GM12878 (cell line): ENCODE results near the gene PRKRIP1. TPM values are rescaled to one million over a fixed set of nuclear protein-coding genes. Genes with fewer than 3 reads are reported as not detected.

Experiments
- ATF7 ChIP-seq: fragments of 450-650 bp; IDR thresholded peaks from 2 replicates; pipeline ENCODE4 v1.6.1; 2016; ENCODE audit warnings: low read depth, mild to moderate bottlenecking
- BHLHE40 ChIP-seq, 2 experiments: fragments of 450-650 bp in 1 of 2; IDR thresholded peaks; 2 replicates each; pipeline ENCODE4 v1.6.1; 2011 to 2017; ENCODE audit warnings: low read depth in 2 of 2, borderline replicate concordance in 1 of 2, improper control_type of control experiment in 1 of 2, low read length in 1 of 2, mild to moderate bottlenecking in 1 of 2
- CUX1 ChIP-seq: IDR thresholded peaks from 2 replicates; pipeline ENCODE4 v1.6.1; 2012; ENCODE audit warnings: improper control_type of control experiment, low read depth, low read length; ENCODE audit not compliant: insufficient replicate concordance
- ETV6 ChIP-seq, 2 experiments: fragments of 450-650 bp in 1 of 2; IDR thresholded peaks in 1 of 2; conservative IDR thresholded peaks in 1 of 2; 2 replicates each; pipeline ENCODE4 v1.6.1; 2014; ENCODE audit warnings: antibody characterized with exemption in 1 of 2, borderline replicate concordance in 1 of 2, low read depth in 1 of 2, mild to moderate bottlenecking in 1 of 2, moderate library complexity in 1 of 2
- EZH2 ChIP-seq: IDR thresholded peaks from 2 replicates; pipeline ENCODE4 v1.6.1; 2012; ENCODE audit warnings: low read depth, mild to moderate bottlenecking, control low read depth, inconsistent platforms, low read length, borderline replicate concordance; ENCODE audit not compliant: control insufficient read depth
- FOS ChIP-seq: IDR thresholded peaks from 3 replicates; pipeline ENCODE4 v1.6.1; 2011; ENCODE audit warnings: borderline replicate concordance; ENCODE audit not compliant: insufficient read length; ENCODE audit errors: extremely low read depth
- GATAD2B ChIP-seq: fragments of 450-650 bp; conservative IDR thresholded peaks from 2 replicates; pipeline ENCODE4 v1.6.1; 2017; ENCODE audit warnings: low read depth, mild to moderate bottlenecking, moderate library complexity
- MTA3 ChIP-seq: IDR thresholded peaks from 2 replicates; pipeline ENCODE4 v1.6.1; 2012; ENCODE audit warnings: low read length, inconsistent platforms, borderline replicate concordance
- MXI1 ChIP-seq: fragments of 150-350 bp; IDR thresholded peaks from 2 replicates; pipeline ENCODE4 v1.6.1; 2011; ENCODE audit warnings: low read depth, mild to moderate bottlenecking, inconsistent platforms, low read length, improper control_type of control experiment
- NFYB ChIP-seq: IDR thresholded peaks from 2 replicates; pipeline ENCODE4 v1.6.1; 2011; ENCODE audit warnings: low read depth, mild to moderate bottlenecking, low read length, improper control_type of control experiment, moderate library complexity; ENCODE audit not compliant: insufficient read depth
- RFX5 ChIP-seq: IDR thresholded peaks from 2 replicates; pipeline ENCODE4 v1.6.1; 2011; ENCODE audit warnings: low read depth, low read length, improper control_type of control experiment
- SMAD1 ChIP-seq: fragments of 450-650 bp; IDR thresholded peaks from 2 replicates; pipeline ENCODE4 v1.6.1; 2018; ENCODE audit warnings: mild to moderate bottlenecking, low read depth; ENCODE audit not compliant: partially characterized antibody
- SREBF1 ChIP-seq: IDR thresholded peaks from 2 replicates; pipeline ENCODE4 v1.6.1; 2012; ENCODE audit warnings: mild to moderate bottlenecking, low read length
- SRF ChIP-seq, 2 experiments: IDR thresholded peaks; 2 replicates each; pipeline ENCODE4 v1.6.1; 2011; ENCODE audit warnings: low read depth in 2 of 2, low read length in 2 of 2, mild to moderate bottlenecking in 1 of 2, moderate library complexity in 1 of 2
- ZBTB33 ChIP-seq: fragments of 450-650 bp; IDR thresholded peaks from 2 replicates; pipeline ENCODE4 v1.6.1; 2017; ENCODE audit warnings: mild to moderate bottlenecking
- ZNF207 ChIP-seq: fragments of 450-650 bp; IDR thresholded peaks from 2 replicates; pipeline ENCODE4 v1.6.1; 2014; ENCODE audit warnings: antibody characterized with exemption, mild to moderate bottlenecking, borderline replicate concordance
- ZNF274 ChIP-seq: IDR thresholded peaks from one replicate; pipeline ENCODE4 v1.8.0; 2011; ENCODE audit not compliant: insufficient read length, insufficient read depth
- polyA plus RNA-seq, 11 experiments: library from polyadenylated mRNA; depleted of rRNA in 4 of 11; unstranded in 6 of 11; stranded (reverse) in 5 of 11; fragments of >200 nt; fragmentation: Nextera tagmentation in 4 of 11; fragmentation: Illumina TruSeq in 1 of 11; extraction: Ambion mirVana in 4 of 11; extraction: Trizol in 1 of 11; gene quantifications; 1 replicate in 1 of 11; 2 replicates in 10 of 11; pipeline versions ENCODE4 v1.2.1 to v1.2.3, GENCODE V29; 2011 to 2016; ENCODE audit warnings: inconsistent platforms in 2 of 11, missing spikeins in 2 of 11, low read depth in 1 of 11
- total RNA-seq, 4 experiments: library from RNA; depleted of rRNA in 3 of 4; stranded (reverse); fragments of >200 nt in 3 of 4; fragmentation: Illumina TruSeq in 1 of 4; extraction: Trizol in 1 of 4; gene quantifications; 2 replicates each; pipeline versions ENCODE4 v1.2.1 to v1.2.3, GENCODE V29; 2013 to 2021
- TF ChIP-seq, protein P1 (sequence below): fragments of 450-650 bp; IDR thresholded peaks from 2 replicates; pipeline ENCODE4 v1.6.1; 2017; ENCODE audit warnings: antibody characterized with exemption, mild to moderate bottlenecking, moderate library complexity
- TF ChIP-seq, protein P2 (sequence below): fragments of 450-650 bp; IDR thresholded peaks from 2 replicates; pipeline ENCODE4 v1.6.1; 2016; ENCODE audit warnings: mild to moderate bottlenecking

PRKRIP1 gene
- total and polyA plus RNA-seq, 10 of the 15 experiments (the other 5 are each of a cell fraction or from before 2014, with no cell fraction given): 17.0 to 38.4 (median 25.5) TPM

- TF ChIP-seq EZH2: no peak
- TF ChIP-seq RFX5: no peak
- no peak for TF ChIP-seq MTA3
- TF ChIP-seq ATF7: no peak
- TF ChIP-seq NFYB: no peak
- no peak for TF ChIP-seq ZNF274
- no peak for TF ChIP-seq ZBTB33
- 0 out of 4 replicates have a peak, but pooled peaks of 1 of the 2 experiments have one; percentile 15 for TF ChIP-seq SRF (IDR thresholded peaks at IDR 0.05; ENCODE audit: low read depth in 2 of 2, low read length in 2 of 2)
- TF ChIP-seq, protein P1, sequence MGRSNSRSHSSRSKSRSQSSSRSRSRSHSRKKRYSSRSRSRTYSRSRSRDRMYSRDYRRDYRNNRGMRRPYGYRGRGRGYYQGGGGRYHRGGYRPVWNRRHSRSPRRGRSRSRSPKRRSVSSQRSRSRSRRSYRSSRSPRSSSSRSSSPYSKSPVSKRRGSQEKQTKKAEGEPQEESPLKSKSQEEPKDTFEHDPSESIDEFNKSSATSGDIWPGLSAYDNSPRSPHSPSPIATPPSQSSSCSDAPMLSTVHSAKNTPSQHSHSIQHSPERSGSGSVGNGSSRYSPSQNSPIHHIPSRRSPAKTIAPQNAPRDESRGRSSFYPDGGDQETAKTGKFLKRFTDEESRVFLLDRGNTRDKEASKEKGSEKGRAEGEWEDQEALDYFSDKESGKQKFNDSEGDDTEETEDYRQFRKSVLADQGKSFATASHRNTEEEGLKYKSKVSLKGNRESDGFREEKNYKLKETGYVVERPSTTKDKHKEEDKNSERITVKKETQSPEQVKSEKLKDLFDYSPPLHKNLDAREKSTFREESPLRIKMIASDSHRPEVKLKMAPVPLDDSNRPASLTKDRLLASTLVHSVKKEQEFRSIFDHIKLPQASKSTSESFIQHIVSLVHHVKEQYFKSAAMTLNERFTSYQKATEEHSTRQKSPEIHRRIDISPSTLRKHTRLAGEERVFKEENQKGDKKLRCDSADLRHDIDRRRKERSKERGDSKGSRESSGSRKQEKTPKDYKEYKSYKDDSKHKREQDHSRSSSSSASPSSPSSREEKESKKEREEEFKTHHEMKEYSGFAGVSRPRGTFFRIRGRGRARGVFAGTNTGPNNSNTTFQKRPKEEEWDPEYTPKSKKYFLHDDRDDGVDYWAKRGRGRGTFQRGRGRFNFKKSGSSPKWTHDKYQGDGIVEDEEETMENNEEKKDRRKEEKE: no peak
- no peak for TF ChIP-seq SREBF1
- no peak for TF ChIP-seq SMAD1
- peak; percentile 25; the same call in 1 of the 2 replicates for TF ChIP-seq GATAD2B
- TF ChIP-seq ZNF207: no peak
- no peak for TF ChIP-seq FOS
- TF ChIP-seq MXI1: no peak
- TF ChIP-seq, protein P2, sequence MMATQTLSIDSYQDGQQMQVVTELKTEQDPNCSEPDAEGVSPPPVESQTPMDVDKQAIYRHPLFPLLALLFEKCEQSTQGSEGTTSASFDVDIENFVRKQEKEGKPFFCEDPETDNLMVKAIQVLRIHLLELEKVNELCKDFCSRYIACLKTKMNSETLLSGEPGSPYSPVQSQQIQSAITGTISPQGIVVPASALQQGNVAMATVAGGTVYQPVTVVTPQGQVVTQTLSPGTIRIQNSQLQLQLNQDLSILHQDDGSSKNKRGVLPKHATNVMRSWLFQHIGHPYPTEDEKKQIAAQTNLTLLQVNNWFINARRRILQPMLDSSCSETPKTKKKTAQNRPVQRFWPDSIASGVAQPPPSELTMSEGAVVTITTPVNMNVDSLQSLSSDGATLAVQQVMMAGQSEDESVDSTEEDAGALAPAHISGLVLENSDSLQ: no peak
- TF ChIP-seq CUX1: no peak
- peak in 1 of 2 experiments; percentile 34; a peak in 1 of 4 replicates for TF ChIP-seq BHLHE40 (IDR thresholded peaks at IDR 0.05; ENCODE audit: borderline replicate concordance in 1 of 2, low read depth in 2 of 2, low read length in 1 of 2)
- no peak for TF ChIP-seq ETV6 (conservative IDR thresholded peaks at IDR 0.05 in 1 of 2, IDR thresholded peaks at IDR 0.05 in 1 of 2; ENCODE audit: borderline replicate concordance in 1 of 2, low read depth in 1 of 2)
Measured at GRCh38 chr7:102424129-102424551, 28.0 kb downstream of the PRKRIP1 start (continued).
